ENCODE measurements around the gene PI4KB.

Gene PI4KB

GRCh38 chr1:151346769-151347522, 19.7 kb upstream of the PI4KB start, which contains the start of gene RFX5:
RFX5 (minus strand) TSS chr1:151347252; CDS start chr1:151346320, 932 bp downstream.
- intact Hi-C loops (cut with DNase I): loop anchor here (5.0 kb wide), 1 partner anchor 50 kb away; the partner anchor contains the start of gene PSMB4

DNA sequence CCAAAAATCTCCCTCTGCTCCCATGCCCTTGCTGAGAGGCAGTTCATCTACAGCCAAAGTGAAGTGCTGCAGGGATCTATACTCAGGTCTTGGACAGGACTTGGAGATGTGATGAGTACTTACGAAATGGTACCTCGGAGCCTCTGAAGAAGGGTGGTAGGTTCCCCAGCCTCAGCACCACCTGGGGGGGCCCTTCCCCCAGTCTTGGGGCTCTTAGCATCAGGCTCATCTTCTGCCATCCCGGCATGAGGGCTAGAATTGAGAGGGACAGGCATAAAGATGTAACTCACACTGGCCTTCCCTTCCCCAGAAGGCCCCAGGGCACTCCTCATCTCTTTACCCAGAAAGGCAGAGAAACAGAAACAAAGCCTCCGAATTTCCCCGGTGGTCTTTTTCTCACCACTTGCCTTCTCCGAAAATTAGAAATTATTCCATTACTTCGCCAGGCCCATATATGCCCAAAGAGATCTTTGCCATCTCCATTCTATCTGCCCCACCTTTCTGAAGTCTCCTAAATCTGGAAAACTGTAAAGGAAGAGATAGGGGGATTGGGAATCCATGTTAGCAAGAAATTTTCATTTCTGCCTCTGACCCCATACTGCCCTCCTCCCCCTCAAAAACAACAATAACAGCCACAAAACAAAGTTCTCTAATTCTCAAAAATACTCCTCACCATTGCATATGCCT, 19.0 kb upstream of the PI4KB start:
- intact Hi-C loops (cut with DNase I): loop anchor here (5.0 kb wide), 1 partner anchor 51 kb away; the partner anchor contains the start of gene PSMB4
- DNase-seq: peak in 1 of 10 donors; percentile 72

More at GRCh38 chr1:151346769-151347522, 19.7 kb upstream of the PI4KB start, which contains the start of gene RFX5:
- DNase-seq: peak; percentile 84 to 99 (median 93)

DNA sequence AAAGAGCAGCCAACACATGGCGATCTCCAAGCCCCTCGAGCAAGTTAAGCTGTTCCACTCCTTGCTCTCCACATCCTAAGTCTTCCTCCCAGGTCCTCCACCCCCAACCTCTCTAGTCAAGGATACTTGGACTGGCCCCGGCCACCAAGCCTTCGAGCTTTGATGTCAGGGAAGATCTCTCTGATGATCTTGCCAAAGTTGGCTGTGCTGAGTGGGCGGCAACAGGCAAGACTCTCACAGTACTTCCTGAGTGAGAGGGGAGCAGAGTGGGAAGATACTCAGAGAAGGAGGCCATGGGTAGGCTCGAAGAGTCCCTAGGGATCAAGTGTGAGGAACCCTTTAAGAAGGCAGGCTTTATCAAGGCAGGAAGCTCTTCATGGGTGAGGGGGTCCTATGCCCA, 17.1 kb upstream of the PI4KB start:
- intact Hi-C loops (cut with DNase I): loop anchor here (5.0 kb wide), 2 partner anchors 62 to 147 kb away; partner anchors contain the start of genes PIP5K1A and ZNF687
- DNase-seq: peak in 1 of 10 donors; percentile 65

GRCh38 chr1:151343587-151343986, 16.4 kb upstream of the PI4KB start:
- peak in 1 of 10 donors; percentile 57 for DNase-seq
- intact Hi-C loops (cut with DNase I): loop anchor here (5.0 kb wide), 2 partner anchors 61 to 146 kb away; partner anchors contain the start of genes PIP5K1A and ZNF687

DNA sequence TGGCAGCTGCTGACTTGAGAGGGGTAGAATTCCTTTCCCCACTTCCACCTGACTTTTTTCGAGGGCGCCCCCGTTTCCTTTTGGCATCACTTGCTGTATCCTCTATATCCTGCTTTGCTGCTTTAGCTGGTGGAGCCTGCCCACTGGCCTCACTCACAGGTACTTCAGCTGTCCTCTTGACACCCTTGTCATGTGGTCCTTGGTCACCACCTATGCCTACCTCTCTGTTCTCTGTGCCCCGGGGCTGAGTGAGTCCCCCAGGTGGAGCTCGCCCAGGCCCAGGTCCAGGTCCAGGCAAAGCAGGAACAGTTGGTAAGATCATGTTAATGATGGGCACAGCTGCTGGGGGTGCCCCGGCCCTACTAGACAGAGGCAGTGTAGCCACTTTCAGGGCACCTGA, 15.4 kb upstream of the PI4KB start:
- intact Hi-C loops (cut with DNase I): loop anchor here (5.0 kb wide), 2 partner anchors 60 to 145 kb away; partner anchors contain the start of genes PIP5K1A and ZNF687

DNA sequence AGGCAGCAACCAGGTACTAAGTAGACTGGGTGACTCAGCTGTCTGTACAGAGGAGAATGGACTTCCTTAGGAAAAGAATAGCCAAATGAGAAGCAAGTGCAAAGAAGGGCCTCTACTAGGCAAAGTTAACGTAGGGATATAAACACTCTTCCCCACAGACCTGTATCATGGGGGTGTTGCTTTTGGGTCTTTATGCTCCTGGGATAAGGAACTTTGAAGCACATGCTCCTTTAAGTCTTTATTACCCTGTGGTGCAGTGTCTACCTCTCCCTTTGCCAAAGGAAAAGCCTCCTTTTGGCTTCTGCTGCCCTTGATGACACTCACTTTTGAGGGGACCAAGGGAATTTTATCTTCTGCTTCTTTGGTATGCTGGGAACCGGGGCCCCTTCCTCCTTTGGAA, 14.8 kb upstream of the PI4KB start:
- intact Hi-C loops (cut with DNase I): loop anchor here (5.0 kb wide), 2 partner anchors 60 to 145 kb away; partner anchors contain the start of genes PIP5K1A and ZNF687
- no peak for DNase-seq

More for the DNA sequence above, 15.4 kb upstream of the PI4KB start:
- peak in 1 of 10 donors; percentile 47 for DNase-seq

DNA sequence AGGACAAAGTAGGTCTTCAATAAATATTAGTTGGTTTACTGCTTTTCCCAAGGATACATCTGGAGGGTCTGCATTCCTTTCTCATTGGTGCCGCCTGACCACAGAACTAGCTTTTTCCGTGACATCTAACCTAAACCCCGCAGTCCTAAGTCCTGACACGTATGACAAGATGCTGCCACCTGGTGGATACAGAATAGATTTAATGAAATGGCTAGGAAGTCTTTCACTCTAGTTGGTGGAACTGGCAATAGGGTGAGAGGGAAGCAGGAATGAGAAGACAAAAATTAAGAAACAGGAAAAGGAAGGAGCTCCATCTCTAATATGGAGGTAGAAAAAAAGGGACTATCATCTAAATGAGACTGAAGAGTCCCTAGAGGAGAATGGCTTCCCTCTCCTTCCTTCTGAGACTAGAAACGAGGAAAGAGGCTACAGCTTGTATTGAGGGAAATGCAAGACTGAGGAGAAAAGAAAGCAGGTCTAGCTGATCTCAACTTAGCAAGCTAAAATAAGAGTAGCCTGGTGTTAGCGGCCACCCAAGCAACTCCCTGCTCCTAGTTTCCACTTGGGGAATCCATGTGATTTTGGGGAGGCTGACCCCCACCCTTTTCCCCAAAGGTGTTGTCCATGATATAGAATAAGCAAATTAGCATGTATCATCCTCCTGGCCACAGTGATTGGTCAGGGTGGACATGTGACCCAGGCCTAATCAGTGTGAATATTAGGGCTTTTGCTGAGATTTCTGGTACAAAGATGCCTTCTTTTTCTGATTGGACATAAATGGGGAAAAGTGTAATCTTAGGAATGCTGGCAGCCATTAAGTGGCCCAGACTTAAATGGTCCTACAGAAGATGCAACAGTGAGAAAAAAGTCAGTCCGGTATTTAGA, 13.9 kb upstream of the PI4KB start:
- peak in 5 of 10 donors; percentile 24 to 80 (median 48) for DNase-seq
- intact Hi-C loops (cut with DNase I): loop anchor here (1.0 to 5.0 kb wide), 3 partner anchors 40 to 144 kb away; partner anchors contain the start of genes PIP5K1A and ZNF687

DNA sequence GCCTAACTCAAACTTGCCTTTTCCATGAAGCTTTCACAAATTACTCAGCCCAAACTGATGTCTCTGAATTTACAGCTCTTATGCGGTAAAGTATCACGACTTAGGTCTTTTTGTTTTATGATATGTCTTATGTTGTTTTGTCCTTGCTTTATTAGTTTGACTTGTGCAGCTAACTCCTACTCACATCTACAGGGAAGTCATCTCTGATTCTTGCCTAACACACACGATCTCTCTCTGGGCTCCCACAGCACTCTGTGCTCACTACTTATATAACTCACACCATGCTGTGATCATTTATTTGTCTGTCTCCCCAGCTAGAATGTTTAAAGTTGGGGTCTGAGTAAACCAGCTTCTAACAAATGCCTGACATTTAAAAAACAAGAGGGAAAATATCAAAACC, 9.3 kb upstream of the PI4KB start:
- intact Hi-C loops (cut with DNase I): no loop called here
- no peak for DNase-seq

DNA sequence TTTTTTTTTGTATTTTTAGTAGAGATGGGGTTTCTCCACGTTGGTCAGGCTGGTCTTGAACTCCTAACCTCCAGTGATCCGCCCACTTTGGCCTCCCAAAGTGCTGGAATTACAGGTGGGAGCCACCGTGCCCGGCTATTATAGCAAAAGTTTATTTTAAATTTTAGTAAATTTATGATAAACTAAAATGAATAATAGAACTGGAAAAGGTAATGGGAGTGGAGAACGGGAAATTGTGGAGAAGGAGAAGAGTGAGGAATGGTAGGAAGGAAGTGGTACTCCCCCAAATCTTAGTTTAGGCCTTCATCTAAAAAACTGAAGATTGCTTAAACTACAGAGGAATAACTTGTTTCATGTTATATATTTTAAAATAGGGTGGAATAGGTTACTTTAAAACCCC, 7.6 kb upstream of the PI4KB start:
- intact Hi-C loops (cut with DNase I): no loop called here
- DNase-seq: peak in 1 of 10 donors; percentile 65

DNA sequence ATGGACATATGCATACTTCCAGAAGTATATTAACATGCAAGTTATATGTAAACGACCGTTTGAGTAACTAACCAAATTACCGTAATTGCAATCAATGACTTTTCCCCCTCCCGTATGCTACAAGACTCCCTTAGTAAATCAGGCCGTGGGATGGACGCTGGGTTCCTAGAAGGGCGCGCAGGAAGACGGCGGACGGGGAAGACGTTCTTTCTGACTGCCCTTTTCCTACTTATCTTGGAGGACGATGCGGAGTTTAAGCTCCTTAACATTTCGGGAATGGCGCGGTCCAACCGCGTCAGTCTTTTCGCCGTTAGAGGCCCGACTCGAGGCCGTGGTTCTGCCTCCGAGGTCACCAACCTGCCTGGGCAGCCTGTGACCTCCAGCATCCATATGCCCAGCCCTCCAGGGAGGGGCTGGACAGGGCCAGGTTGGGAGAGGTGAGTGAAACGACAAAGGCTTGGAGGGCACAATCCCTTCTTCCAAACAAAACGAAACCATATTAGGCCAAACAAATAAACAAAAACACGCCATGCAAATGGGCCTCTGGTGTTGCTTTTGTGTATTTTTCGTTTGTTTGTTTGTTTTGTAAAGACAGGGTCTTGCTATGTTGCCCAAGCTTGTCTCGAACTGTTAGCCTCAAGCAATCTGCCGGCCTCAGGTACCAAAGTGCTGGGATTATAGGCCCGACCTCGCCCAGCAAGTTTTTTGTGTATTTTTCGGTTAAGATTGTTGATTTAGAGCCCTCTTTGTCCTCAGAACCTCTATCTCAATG, 873 bp upstream of the PI4KB start:
- DNase-seq: peak in 6 of 10 donors; percentile 16 to 91 (median 30)
- intact Hi-C loops (cut with DNase I): loop anchor here (1.0 to 5.0 kb wide), 3 partner anchors 15 to 46 kb away; partner anchors contain the start of gene ZNF687

DNA sequence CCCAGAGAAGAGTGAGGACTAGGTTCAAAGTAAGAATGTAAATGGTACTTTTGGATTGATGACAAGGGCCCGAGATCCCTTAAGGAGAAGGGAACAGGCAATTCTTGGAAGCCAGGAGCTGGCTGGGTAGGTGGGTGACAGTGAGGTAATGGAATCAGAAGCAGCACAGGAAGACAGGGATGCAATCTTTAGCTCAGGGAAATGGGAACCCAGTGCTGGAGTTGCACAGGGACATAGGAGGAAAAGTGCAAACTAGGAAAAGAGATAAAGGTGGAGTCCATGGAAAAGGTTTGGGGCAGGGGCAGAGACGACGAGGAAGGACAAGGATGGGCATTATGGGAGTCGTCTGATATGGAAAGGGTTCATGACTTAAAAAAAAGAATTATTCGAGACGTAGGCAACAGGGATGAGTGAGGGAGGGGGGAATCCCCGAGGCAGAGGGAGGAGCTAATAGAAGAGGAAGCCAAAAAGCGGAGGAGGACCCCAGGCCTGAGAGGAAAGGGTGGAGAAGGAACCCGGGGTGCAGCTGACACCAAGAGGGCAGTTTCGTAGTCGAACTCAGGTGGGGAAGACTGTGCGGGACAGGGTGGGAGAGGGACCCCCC, 495 bp downstream of the PI4KB start:
- peak in 2 of 10 donors; percentile 27 to 39 for DNase-seq
- intact Hi-C loops (cut with DNase I): loop anchor here (1.0 to 5.0 kb wide), 3 partner anchors 14 to 44 kb away; partner anchors contain the start of gene ZNF687

DNA sequence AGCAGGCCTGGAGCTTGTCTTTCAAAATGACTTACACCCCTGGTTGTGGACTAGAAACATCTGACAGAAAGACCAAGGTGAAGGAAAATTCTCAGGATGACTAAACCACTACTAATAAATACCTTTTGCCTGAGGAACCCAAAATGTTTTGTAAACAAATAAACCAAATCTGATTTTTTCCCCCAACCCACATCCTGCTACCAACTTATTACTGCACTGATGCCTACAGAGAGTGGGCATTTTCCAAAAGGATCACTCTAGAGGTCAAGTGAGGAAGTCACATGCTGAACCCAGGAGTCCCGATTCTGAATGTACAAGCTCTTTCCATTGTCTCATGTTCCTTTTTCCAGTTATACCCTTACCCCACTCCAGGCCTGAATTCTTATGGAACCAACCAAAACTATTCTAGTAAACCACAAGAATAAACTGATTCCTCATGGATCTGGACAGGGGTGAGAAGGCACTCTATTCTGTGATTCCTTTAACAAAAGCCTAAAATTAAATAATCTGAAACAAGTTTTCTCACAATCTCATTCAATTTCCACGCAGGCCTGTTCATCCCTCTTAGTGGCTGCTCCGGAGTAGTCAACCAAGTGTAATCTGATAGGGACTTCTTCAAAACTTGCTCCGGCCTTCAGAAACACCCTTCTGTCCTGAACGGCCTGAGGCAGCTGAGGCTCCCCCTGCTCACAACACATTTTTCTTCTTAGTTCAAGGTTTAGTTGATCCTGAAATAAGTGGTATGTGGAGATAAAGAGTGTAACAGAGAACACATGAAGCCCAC, 1.4 kb downstream of the PI4KB start:
- intact Hi-C loops (cut with DNase I): loop anchor here (2.0 to 5.0 kb wide), 2 partner anchors 13 to 44 kb away; partner anchors contain the start of gene ZNF687
- DNase-seq: peak in 1 of 10 donors; percentile 1

DNA sequence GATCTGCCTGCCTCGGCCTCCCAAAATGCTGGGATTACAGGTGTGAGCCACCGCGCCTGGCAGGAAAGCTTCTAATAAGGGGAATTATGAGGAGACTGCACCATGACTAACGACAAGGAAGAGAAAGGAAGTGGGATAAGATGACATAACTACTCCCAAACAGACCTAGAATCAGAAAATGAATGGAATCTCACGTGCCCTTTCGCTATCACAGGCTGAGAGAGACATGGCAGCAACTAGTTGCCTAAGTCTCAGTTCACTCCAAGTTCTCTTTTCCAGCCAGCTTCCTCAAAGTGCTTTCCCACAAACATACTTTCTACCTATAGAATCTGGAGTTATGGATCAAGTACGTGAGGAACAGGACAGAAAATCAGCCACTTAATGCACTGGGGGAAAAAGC, 2.0 kb downstream of the PI4KB start:
- peak in 1 of 10 donors; percentile 65 for DNase-seq
- intact Hi-C loops (cut with DNase I): loop anchor here (5.0 kb wide), 1 partner anchor 43 kb away; the partner anchor contains the start of gene ZNF687

- DNase-seq: peak in 1 of 10 donors; percentile 27
- intact Hi-C loops (cut with DNase I): no loop called here
Observed at GRCh38 chr1:151324390-151324930, 2.8 kb downstream of the PI4KB start.

GRCh38 chr1:151318975-151319374, 8.2 kb downstream of the PI4KB start:
- intact Hi-C loops (cut with DNase I): no loop called here
- DNase-seq: no peak

GRCh38 chr1:151315565-151316235, 11.5 kb downstream of the PI4KB start:
- intact Hi-C loops (cut with DNase I): no loop called here
- DNase-seq: no peak

Measured in posterior cingulate gyrus (tissue), 11 donors.